ENCODE data around the gene VCP. TPM values are rescaled to one million over a fixed set of nuclear protein-coding genes. Genes with fewer than 3 reads are reported as not detected.

VCP gene
- total RNA-seq, 1 experiment from 2014 or later: 396 TPM

DNA sequence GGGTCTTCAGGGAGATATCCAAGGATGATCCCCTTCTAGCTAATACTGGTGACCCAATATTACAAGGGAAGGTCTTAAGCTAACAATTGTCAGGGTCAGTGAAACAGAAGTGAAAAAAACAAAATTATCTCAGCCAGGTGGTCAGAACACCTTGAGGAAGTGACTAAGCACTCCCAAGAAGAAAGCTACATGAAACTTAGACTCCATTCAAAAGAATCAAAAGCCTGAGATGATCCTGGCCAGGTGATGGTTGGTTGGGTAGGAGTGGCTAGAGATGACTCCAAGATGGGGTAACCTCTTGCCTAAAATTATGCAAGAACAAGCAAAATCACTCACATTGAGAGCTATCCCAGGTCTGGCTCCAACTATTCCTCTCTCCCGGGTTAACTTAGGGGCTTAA is 5.4 kb downstream of the VCP start:
- no peak for DNase-seq (ENCODE audit: low read depth)

DNA sequence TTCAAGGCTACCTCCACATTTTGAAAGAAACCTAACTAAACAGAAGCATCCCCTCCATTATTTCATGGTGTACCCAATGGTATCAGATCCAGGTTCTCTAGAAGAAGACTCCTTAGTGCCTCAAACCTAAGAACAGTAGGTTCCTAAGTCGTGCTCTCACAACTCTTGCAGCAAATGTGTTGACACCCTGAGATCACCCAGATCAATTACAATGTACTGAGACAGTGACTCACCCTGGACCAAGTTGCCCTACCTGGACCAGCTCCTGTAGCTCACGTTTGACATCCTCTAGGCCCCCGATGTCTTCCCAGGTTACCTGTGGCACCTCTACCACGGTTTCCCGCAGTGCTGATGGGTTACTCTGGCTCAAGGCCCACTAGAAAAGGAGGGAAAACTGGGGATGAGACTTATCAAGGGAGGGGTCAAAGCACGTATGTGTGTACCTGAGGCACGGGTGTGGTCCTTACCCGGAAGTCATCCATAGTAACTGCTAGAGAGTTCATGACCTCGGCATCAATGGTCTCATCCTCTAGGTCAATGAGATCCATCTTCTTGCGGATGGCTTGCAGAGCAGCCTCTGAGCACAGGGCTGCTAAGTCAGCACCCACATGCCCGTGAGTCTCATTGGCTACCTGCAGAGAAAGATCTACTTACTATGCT is 11.7 kb downstream of the VCP start:
- DNase-seq (ENCODE audit: low read depth): no peak

DNA sequence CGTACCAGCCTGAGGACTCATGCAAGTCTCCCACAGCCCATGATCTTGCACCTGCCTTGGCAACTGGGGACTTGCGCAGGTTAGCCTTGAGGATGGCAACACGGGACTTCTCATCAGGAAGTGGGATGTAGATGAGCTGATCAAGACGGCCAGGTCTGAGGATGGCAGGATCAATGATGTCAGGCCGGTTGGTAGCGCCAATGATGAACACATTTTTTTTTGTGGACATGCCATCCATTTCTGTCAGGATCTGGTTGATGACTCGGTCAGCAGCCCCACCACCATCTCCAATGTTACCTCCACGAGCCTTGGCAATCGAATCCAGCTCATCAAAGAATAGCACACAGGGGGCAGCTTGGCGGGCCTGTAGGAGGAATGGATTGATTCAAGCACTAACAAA is 13.0 kb downstream of the VCP start:
- no peak for DNase-seq (ENCODE audit: low read depth)

DNA sequence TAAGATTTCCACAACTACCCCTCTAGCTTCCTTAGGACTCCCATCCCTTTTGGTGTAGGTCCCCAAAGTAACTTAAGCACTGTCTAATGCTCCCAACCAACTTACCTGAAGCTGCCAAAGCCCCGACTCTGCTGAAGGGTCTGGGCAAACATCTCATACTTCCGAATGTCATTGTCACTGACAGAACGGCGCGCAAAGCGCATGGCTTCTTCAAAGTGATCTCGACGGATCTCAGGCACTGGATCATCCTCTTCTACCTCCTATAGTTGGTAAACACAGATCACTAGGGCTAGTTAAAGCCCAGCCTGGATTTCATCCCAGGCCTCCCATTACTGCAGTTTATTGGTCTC is 15.2 kb downstream of the VCP start:
- DNase-seq (ENCODE audit: low read depth): no peak

DNA sequence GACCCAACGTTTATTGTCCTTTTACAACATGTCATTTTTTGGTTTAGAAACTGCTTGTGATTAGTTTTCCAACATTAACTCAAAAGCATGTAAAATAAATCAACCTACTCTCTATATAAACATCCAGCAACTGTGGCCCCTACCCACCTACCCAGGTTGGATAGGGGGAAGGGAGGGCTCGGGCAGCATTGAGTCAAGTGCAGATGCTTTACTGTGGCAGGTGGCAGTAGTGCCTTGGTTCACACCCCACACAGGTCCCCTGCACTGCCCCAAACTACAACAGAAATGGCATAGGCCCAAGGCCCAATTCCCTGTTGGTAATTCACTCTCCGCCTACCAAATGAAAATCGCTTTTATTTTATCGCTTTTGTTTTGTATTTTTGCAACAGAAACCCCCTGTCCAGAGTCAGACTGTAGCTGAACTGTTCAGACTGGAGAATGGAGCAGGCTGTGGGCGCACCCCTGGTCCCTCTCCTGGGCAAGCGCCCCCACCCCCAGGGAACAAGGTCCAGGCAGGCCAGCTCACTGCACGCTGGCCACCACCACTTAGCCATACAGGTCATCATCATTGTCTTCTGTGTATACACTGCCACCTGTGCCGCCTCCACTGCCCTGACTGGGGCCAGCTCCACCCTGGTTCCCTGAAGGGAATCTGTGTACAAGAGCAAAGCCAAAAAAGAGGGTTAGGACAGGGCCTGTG is 15.7 kb downstream of the VCP start:
- no peak for DNase-seq (ENCODE audit: low read depth)

DNA sequence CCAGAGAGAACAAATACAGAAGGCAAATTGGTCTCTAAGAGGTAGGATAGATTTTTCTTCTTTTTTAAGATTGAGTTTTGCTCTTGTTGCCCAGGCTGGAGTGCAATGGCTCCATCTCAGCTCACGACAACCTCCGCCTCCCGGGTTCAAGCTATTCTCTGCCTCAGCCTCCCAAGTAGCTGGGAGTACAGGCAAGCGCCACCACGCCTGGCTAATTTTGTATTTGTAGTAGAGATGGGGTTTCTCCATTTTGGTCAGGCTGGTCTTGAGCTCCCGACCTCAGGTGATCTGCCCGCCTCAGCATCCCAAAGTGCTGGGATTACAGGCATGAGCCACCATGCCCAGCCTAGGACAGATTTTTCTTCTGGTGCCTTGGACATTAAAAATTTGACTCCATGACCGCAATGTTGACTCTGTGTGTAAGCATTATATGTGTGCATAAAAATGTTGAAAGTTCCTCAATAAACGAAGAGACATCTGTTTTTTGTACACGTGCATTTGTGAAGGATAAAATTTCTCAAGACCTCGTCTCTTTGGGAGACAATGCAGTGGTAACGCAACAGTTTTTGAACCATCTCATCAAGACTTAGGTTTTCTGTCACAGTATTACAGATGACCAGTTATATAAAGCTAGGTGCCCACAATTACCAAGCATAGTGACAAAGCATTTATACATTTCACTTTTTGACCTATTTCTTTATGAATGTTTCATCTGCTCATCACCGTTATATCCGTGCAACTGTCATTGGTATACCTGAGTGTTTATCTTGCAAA is 17.4 kb downstream of the VCP start:
- no peak for DNase-seq (ENCODE audit: low read depth)

DNA sequence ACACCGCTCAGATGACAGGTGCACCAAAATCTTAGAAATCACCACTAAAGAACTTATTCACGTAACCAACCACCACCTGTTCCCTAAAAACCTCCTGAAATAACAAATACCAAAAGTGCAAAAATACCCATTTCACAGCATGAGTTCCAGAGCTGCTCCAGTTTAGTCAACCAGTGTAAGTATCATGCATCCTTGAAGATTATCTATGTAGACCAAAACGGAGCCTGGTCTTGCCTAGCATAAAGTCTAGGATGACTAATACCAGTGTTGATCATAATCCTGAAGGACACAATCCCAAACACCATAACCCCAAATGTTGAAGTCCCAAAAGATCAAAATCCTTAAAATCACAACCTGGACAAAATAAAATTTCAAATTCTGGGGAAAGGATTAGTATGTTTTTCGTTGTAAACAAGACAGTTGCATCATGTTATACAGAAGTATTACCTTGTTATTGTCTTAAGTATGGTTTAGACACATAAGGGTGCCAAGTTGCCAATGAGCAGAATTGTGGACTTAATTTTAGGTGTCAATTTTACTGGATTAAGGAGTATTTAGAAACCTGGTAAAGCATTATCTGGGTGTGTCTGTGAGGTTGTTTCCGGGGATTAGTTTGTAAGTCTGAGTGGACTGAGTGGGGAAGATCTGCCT is 18.1 kb downstream of the VCP start:
- no peak for DNase-seq (ENCODE audit: low read depth)

DNA sequence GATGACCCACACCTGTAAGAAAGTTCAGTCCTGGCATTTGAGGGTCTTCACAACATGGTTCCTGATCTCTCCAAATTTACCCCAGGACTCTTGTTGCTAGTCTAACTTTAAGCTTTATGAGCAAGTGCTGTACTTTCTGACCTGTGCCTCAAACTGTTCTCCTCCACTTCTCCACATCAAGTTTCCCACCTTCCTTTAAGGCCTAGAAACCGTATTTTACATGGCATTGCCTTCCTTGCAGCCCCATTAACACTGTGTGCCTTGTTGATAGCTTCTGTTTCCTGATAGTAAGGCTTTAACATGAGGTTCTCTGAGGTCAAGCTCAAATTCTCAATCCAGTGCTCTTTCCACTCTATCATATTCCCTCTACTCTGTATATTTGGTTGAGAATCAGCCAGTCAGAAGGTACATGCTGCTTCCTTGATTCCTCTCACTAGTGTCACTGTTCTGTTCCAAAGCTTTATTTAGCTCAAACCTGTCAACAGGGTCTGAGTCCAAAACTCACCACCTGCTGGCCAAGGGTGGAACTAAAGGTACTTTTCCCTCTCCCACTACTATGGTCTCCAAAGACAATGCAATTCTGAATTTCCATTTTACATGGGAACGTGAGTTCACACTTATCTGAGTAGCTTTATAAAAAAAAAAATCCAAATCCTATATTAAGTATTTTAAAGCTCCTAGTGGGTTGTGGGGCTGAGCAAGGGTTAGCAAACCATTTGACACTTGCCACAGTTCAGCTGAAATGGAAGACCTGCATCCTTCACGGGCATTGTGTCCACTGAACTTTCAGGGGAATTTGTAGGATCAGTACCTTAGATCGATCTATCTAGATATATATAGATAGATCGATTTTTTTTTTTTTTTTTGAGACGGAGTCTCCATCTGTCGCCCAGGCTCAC is 21.1 kb downstream of the VCP start:
- peak; percentile 43 for DNase-seq (ENCODE audit: low read depth)

DNA sequence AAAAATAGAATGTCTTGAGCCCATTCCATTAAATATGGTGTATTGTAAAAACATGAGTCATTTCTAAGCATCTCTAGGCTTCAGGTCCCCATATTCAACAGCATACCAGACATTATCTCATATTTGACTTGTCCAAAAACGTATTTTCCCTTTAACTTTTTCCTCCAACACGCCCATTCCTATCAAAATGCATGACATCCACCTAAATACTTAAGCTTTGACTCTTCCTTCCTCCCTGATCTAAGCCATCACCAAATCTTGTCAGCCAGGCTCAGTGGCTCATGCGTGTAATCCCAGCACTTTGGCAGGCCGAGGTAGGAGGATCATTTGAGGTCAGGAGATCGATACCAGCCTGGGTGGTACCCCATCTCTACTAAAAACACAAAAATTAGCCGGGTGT is 23.9 kb downstream of the VCP start:
- DNase-seq (ENCODE audit: low read depth): no peak

DNA sequence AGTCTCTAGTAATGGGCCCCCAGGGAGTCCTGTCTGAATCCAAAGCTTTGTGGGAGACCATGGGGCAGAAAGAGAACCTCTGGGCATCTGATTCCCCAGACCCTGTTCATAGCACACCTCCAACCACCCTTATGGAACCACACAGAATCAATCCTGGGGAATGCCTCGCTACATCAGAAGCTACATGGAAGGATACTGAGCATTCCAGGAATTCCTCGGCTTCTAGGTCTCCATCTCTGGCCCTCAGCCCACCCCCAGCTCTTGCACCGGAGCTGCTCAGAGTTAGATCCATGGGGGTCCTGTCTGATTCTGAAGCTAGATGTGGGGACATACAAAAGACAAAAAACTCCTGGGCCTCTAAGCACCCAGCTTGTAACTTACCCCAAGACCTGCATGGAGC is 28.4 kb downstream of the VCP start:
- no peak for DNase-seq (ENCODE audit: low read depth)

DNA sequence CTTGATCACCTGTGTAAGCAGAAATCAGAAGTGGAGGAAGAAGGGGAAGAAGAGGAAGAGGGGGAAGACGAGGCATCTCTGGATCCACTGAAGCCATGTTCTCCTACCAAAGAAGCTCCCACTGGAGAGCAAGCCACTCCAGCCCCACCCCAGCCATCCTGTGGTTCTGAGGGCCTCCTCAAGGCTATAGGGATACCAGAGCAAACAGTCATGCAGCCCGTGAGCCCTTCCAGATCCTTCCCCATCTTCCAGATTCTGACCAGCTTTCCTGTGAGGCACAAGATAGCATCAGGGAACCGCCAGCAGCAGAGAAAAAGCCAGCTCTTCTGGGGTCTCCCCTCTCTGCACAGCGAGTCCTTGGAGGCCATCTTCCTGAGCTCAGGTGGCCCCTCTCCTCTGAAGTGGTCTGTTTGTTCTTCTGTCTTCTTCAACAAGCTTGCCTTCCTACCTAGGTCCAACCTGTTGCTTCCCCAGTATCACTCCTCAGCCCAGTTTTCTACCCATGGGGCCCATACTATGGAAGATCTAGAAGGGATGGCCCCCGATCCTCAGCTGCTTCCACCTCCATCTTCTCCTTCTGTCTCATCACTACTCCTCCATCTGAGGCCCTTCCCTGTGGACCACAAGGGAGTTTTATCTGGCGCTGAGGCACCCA is 29.4 kb downstream of the VCP start:
- DNase-seq (ENCODE audit: low read depth): no peak

DNA sequence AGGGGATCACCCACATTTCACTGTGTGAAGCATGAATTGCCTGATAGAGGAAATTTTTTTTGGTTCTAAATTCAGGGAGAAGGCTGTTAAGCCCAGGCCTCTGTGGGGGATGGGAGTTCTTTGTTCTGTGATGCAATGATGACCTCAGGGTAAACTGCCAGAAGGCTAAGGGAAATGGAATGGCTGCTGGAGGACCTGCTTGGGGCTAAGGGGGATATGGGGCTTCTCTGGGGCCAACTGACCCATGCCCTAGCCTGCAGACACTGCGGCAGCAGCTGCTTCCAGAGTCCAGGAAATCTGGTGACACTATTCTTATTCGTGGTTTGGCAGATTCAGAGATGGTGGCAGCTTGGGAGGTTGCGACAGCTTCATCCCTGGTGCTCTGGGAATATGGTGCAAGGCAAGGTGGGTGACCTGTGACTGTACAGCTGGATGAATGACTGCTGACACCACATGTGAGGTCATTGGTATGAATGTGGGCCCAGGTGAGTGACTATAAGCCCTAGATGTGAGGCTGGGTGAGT is 30.3 kb downstream of the VCP start:
- peak; percentile 30 for DNase-seq (ENCODE audit: low read depth)

DNA sequence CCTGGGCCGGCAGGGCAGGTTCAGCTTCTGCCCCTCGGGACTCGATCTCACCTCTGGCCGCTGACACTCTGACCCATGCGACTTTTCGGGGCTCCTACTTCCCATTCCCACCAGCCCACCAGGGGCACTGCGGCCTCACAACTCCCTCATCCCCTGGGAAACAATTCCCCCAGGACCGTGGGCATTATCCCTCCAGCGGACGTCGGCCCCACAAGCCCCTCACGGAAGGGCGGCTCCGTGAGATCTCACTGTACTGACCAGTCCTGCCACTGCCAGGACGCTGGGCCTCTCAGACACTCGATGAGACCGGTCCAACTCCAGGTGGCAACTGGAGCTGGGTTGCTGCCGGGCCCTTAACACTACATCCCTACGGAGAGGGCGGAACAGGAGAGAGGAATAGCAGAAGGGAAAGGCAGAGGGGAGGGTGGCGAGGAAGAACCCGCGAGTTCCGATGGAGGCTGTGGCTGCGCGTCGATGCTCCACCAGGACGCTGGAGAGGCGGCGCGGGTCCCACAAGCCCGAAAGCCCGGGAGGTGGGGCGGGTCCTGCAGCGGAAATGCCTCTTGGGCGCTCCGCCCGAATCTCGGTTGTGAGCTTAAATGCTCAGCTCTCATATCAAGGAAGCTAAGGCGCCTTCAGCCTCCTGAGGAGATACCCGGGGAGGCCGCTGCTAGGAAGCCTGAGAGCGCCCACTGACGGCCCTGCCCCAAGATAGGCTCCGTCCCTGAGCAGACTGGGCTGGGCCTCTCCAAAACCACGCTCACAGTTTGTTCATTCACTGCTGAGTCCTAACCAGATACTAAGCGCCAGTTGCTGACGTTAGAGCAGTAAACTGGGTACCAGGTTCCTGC is 36.3 kb downstream of the VCP start:
- DNase-seq (ENCODE audit: low read depth): no peak

DNA sequence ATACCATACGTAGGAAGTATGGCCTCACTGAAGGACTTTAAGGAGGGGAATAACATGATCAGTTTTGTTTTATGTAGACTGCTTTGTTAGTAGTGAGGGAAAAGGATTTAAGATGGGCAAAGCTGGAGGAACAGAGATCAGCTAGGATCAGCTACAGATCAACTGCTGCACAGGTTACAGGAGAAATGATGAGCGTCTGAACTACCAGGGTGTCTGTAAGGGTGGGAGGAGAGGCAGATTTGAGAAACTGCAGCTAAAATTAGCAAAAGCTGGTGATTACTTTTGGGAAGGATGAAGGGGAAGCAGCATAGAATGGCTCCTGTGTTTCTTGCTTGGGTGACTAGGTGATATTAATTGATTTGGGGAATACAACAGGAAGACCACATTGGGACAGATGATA is 39.3 kb downstream of the VCP start:
- DNase-seq (ENCODE audit: low read depth): no peak

DNA sequence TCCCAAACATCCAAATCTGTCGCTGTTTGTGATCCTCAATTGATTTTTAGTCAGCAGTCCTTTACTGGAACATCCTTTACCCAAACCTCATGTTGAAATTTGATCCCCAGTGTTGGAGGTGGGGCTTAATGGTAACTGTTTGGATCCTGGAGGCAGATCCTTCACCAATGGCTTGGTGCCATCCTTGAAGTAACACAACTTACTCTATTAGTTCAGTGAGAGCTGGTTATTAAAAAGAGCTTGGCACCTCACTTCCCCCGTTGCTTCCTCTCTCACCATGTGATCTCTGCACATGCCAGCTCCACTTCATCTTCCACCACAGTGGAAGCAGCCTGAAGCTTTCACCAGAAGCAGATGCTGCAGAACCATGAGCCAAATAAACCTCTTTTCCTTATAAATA is 42.6 kb downstream of the VCP start:
- DNase-seq (ENCODE audit: low read depth): no peak

DNA sequence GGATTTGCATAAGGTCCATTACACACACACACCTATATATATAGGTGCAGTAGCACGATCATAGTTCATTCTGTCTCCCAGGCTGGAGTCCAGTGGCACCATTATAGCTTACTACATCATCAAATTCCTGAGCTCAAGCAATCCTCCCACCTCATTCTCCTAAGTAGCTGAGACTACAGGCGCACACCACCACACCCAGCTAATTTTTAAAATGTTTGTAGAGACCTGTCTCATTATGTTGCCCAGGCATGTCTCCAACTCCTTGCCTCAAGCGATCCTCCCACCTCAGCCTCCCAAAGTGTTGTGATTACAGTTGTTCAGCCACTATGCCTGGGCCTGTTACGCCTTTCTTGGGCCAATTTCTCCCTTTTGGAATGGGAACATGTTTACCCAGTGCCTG is 43.2 kb downstream of the VCP start:
- no peak for DNase-seq (ENCODE audit: low read depth)

DNA sequence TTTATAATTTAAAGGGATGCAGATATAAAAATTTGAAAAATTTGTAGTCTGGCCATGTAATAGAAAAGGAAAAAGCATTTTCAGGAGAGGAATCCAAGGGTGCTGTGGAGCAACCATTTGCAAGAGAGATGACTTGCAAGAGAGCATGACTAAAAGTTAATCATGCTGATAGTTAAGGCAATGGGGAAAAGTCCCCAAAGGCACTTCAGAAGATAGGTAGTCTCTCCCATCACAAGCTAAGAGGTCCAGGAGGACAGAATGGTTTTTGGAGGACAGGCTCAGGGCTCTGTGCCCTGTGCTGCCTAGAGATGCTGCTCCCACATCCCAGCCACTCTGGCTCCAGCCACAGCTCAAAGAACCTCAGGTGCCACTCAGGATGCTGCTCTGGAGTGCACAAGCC is 44.1 kb downstream of the VCP start:
- DNase-seq (ENCODE audit: low read depth): no peak

DNA sequence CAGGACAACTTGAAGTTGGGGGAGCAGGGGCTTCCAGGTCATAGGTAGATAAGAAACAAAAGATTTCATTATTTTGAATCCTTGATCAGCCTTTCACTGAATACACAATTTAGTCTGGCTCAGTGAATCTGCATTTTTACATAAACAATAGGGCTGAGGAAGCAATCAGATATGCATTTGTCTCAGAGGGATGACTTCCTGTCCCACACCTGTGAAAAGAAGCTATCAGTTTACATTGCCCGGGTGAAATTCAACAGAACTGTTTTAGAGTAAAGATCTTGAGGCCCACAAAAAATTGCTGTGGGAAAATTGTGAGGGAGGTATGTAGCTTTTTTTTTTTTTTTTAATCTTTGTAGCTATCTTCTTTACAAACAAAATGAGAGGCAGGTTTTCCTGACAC is 44.6 kb downstream of the VCP start:
- DNase-seq (ENCODE audit: low read depth): no peak

DNA sequence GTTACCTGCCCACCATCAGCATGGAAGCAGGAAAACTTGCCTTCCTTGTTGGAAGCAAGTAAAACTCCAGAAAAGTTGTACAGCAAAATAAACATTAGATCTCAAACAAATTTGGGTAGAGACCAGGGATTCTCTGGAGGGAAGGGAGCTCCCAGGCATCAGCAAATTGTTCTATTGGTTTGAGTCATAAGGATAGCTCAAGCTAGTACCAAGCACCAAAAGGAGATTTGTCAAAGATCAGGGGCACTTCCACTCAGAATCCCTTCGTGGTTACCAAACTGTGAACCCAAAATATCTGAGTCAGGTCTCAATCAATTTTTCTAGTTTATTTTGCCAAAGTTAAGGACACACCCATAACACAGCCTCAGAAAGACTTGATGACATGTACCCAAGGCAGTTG is 45.1 kb downstream of the VCP start:
- no peak for DNase-seq (ENCODE audit: low read depth)
